ENCODE measurements around the gene JARID2.

DNA sequence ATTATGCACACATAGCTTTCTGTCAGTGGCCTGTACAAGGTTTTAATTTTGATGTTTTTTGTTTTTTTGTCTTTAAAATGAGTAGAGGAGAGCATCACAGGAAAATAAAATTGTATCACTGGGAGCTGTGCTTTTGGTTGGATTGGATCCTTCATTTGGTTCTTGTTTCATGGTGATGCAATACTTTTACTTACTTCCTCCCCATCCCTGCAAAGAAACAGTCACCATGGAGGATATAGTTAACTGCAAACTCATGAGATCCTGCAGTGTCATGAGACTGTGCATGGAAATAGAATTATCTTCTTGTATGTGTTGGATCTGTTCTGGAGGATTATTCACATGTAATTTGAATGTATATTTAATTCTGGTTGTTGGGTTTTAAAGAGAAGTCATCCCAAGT lies 122.3 kb downstream of the JARID2 start:
- TF ChIP-seq, protein P1, sequence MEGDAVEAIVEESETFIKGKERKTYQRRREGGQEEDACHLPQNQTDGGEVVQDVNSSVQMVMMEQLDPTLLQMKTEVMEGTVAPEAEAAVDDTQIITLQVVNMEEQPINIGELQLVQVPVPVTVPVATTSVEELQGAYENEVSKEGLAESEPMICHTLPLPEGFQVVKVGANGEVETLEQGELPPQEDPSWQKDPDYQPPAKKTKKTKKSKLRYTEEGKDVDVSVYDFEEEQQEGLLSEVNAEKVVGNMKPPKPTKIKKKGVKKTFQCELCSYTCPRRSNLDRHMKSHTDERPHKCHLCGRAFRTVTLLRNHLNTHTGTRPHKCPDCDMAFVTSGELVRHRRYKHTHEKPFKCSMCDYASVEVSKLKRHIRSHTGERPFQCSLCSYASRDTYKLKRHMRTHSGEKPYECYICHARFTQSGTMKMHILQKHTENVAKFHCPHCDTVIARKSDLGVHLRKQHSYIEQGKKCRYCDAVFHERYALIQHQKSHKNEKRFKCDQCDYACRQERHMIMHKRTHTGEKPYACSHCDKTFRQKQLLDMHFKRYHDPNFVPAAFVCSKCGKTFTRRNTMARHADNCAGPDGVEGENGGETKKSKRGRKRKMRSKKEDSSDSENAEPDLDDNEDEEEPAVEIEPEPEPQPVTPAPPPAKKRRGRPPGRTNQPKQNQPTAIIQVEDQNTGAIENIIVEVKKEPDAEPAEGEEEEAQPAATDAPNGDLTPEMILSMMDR (IDR thresholded peaks at IDR 0.05; ENCODE audit: control extremely low read depth in 1 of 3, insufficient read depth in 1 of 3, low read depth in 1 of 3, low read length in 3 of 3) = no peak
- TF ChIP-seq BRCA1 (IDR thresholded peaks at IDR 0.05; ENCODE audit: low read depth, low read length) (no peak), SAP30 (IDR thresholded peaks at IDR 0.05; ENCODE audit: insufficient read depth, insufficient replicate concordance, low read length) (no peak), EGR1 (IDR thresholded peaks at IDR 0.05; ENCODE audit: borderline replicate concordance, low read depth, low read length) (no peak), MAFK (IDR thresholded peaks at IDR 0.05; ENCODE audit: low read depth, low read length) (no peak)
